ENCODE results near the gene MPST.

DNA sequence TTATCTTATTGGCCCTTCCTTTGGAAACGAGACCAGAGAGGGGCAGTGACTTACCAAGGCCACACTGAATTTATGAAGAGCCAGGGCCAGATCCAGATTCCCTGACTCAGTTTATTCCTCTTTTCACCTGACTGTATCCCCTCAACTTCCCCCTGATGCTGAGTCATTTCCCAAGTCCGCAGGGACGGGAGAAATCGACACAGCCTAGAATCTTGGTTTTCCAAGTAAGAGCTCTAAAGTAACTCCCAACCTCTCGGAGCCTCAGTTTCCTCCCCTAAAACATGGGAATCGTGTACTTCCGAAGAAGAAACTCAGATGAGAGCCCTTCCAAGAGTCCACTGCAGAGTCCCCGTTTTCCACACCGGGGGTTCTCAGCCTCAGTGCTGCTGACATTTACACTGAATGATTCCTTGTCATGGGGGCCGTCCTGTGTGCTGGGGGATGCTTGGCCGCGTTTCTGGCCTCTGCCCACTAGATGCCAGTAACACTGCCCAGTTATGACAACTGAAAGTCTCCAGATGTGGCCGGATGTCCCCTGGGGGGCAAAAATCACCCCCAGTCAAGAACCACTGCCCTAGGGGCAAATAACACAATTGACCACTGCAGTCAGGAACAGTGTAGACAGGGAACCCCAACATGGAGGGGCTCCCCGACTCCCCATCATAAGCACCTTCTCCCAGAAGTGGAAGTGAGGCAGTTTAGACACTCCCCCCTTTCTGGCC lies 11.2 kb downstream of the MPST start:
- no peak for TF ChIP-seq POLR2A (IDR thresholded peaks at IDR 0.05; ENCODE audit: extremely low read depth, insufficient read length)
- TF ChIP-seq, protein P1, sequence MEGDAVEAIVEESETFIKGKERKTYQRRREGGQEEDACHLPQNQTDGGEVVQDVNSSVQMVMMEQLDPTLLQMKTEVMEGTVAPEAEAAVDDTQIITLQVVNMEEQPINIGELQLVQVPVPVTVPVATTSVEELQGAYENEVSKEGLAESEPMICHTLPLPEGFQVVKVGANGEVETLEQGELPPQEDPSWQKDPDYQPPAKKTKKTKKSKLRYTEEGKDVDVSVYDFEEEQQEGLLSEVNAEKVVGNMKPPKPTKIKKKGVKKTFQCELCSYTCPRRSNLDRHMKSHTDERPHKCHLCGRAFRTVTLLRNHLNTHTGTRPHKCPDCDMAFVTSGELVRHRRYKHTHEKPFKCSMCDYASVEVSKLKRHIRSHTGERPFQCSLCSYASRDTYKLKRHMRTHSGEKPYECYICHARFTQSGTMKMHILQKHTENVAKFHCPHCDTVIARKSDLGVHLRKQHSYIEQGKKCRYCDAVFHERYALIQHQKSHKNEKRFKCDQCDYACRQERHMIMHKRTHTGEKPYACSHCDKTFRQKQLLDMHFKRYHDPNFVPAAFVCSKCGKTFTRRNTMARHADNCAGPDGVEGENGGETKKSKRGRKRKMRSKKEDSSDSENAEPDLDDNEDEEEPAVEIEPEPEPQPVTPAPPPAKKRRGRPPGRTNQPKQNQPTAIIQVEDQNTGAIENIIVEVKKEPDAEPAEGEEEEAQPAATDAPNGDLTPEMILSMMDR (IDR thresholded peaks at IDR 0.05; ENCODE audit: low read depth, low read length), result peak; percentile 27

Measured in NB4 (cell line).